HEK293T (cell line): ENCODE measurements around the gene BTBD9.

Experiments used
- CTCF ChIA-PET: fragments of 350-600 bp; formaldehyde crosslinking; extraction: SDS; loops from one replicate; lab custom pipeline; 2021; ENCODE audit warnings: antibody characterized with exemption, inconsistent platforms; lab: Yijun Ruan, JAX
- POLR2A ChIA-PET: fragments of 350-600 bp; formaldehyde crosslinking; extraction: SDS; loops from one replicate; lab custom pipeline; 2020; ENCODE audit warnings: antibody characterized with exemption, inconsistent platforms; lab: Yijun Ruan, JAX
- DNase-seq: peaks from one replicate; pipeline ENCODE4 v3.0.0; 2012; ENCODE audit warnings: mixed read lengths; ENCODE audit errors: extremely low spot score
- ARNT ChIP-seq: fragments of 450-650 bp; IDR thresholded peaks from 2 replicates; pipeline ENCODE4 v1.6.1; 2017; ENCODE audit warnings: mild to moderate bottlenecking
- BHLHE40 ChIP-seq: fragments of 450-650 bp; IDR thresholded peaks from 2 replicates; pipeline ENCODE4 v1.6.1; 2016; ENCODE audit warnings: mild to moderate bottlenecking, moderate library complexity, borderline replicate concordance
- CTBP1 ChIP-seq: fragments of 450-650 bp; IDR thresholded peaks from 2 replicates; pipeline ENCODE4 v1.6.1; 2016; ENCODE audit warnings: borderline replicate concordance
- ELF4 ChIP-seq: fragments of 450-650 bp; IDR thresholded peaks from 2 replicates; pipeline ENCODE4 v1.6.1; 2017; ENCODE audit warnings: antibody characterized with exemption
- FOXA1 ChIP-seq: fragments of 450-650 bp; IDR thresholded peaks from 2 replicates; pipeline ENCODE4 v1.6.1; 2016; ENCODE audit warnings: mild to moderate bottlenecking
- FOXK2 ChIP-seq: fragments of 450-650 bp; IDR thresholded peaks from 2 replicates; pipeline ENCODE4 v1.6.1; 2016; ENCODE audit warnings: mild to moderate bottlenecking
- FOXM1 ChIP-seq: fragments of 450-650 bp; IDR thresholded peaks from 2 replicates; pipeline ENCODE4 v1.6.1; 2017; ENCODE audit warnings: mild to moderate bottlenecking, borderline replicate concordance
- HDGF ChIP-seq: fragments of 450-650 bp; IDR thresholded peaks from 2 replicates; pipeline ENCODE4 v1.6.1; 2017; ENCODE audit warnings: antibody characterized with exemption, borderline replicate concordance
- L3MBTL2 ChIP-seq: fragments of 450-650 bp; conservative IDR thresholded peaks from 2 replicates; pipeline ENCODE4 v1.6.1; 2016; ENCODE audit warnings: mild to moderate bottlenecking
- LEF1 ChIP-seq: fragments of 450-650 bp; IDR thresholded peaks from 2 replicates; pipeline ENCODE4 v1.6.1; 2017; ENCODE audit warnings: mild to moderate bottlenecking, borderline replicate concordance
- NFRKB ChIP-seq: fragments of 450-650 bp; IDR thresholded peaks from 2 replicates; pipeline ENCODE4 v1.6.1; 2016; ENCODE audit warnings: mild to moderate bottlenecking, moderate library complexity
- SP1 ChIP-seq: fragments of 450-650 bp; IDR thresholded peaks from 2 replicates; pipeline ENCODE4 v1.6.1; 2017
- SUZ12 ChIP-seq: fragments of 450-650 bp; IDR thresholded peaks from 2 replicates; pipeline ENCODE4 v1.6.1; 2016; ENCODE audit warnings: mild to moderate bottlenecking
- TARDBP ChIP-seq: fragments of 450-650 bp; IDR thresholded peaks from 2 replicates; pipeline ENCODE4 v1.6.1; 2016
- ZNF384 ChIP-seq: fragments of 450-650 bp; IDR thresholded peaks from 2 replicates; pipeline ENCODE4 v1.6.1; 2016
- TF ChIP-seq, protein P1 (sequence below): fragments of 450-650 bp; IDR thresholded peaks from 2 replicates; pipeline ENCODE4 v1.6.1; 2016

Gene BTBD9

DNA sequence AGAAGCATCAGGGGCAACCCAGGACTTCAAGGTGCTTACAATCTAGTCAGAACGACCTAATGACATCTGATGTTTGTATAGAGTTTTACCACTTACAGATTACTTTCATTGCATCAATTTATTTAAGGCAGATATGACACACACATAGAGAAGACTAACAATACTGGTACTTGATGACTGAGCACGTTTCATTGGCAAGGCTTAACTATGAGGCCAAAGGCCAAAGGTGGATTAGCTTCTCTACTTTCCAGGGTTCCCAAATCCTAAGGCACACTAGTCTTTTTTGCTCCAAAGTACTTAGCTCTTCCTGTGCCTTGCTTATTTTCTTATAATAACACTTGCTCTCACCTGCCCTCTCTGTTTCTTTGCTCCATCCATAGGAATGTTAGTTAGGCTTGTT, 414.0 kb downstream of the BTBD9 start:
- TF ChIP-seq, protein P1, sequence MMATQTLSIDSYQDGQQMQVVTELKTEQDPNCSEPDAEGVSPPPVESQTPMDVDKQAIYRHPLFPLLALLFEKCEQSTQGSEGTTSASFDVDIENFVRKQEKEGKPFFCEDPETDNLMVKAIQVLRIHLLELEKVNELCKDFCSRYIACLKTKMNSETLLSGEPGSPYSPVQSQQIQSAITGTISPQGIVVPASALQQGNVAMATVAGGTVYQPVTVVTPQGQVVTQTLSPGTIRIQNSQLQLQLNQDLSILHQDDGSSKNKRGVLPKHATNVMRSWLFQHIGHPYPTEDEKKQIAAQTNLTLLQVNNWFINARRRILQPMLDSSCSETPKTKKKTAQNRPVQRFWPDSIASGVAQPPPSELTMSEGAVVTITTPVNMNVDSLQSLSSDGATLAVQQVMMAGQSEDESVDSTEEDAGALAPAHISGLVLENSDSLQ, result no peak
- TF ChIP-seq CTBP1, result no peak
- no peak for TF ChIP-seq ARNT
- TF ChIP-seq ZNF384, result no peak
- no peak for TF ChIP-seq BHLHE40
- TF ChIP-seq L3MBTL2, result no peak
- TF ChIP-seq FOXK2, result no peak
- TF ChIP-seq TARDBP, result no peak
- no peak for DNase-seq
- ChIA-PET CTCF (no interaction called here), POLR2A (interaction anchor here (0.5 kb wide), 1 partner anchor 18 kb away, joined by 3 read pairs; no protein-coding TSS in a partner anchor)

DNA sequence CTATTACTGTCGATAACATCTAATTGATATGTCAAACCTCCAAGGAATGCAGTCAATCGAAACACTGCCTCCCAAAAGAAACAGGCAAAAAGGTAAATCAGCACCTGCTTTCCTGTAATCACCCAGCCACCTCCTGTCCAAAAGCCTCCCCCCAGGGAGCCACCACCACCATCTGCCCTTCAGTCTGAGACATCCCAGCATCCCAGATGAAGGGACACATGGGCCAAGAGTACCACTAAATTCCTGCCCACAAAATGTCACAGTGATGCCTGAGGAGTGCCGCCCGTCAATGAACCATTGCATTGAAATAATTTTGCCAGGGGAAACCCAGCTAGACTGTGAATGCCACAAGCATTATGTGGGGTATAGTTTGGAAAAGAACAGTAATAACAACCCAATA, 418.5 kb downstream of the BTBD9 start:
- no peak for DNase-seq
- no peak for TF ChIP-seq TARDBP
- no peak for TF ChIP-seq ARNT
- TF ChIP-seq SP1, result no peak
- TF ChIP-seq, protein P1, result no peak
- no peak for TF ChIP-seq NFRKB
- TF ChIP-seq BHLHE40, result no peak
- TF ChIP-seq LEF1, result no peak
- no peak for TF ChIP-seq ZNF384
- TF ChIP-seq L3MBTL2, result no peak
- no peak for TF ChIP-seq CTBP1
- no peak for TF ChIP-seq FOXK2
- TF ChIP-seq FOXM1, result no peak
- no peak for TF ChIP-seq ELF4
- POLR2A ChIA-PET, result no interaction called here
- CTCF ChIA-PET, result no interaction called here

DNA sequence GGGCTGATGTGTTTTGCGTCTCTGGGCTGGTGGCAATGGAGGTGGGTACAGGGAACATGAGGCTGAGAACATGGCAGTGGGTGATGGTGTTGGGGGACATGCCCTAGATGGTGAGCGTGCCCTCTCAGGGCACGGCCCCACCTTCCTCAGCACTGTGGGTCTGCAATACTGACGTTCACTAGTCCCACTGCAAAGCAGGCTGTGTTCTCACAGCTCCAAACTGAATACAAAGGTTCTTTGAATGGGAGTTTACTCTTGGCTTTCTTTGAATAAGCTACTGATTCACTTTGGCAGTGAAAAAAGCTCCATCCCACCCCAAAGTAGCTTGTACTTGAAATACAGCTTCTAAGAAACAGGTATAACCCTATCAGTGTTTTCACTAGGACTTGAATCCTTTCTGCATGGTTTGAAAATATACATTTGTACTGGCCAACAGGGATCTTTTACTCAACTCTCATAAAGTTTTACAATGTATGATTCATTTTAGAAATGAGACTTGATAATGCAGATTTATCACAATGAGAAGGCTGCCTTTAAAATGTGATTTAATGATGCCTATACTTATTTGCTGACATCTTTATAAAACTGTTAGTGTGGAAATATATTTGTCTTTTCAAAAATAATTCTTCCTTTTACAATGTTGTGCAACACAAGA, 419.5 kb downstream of the BTBD9 start:
- POLR2A ChIA-PET, result no interaction called here

DNA sequence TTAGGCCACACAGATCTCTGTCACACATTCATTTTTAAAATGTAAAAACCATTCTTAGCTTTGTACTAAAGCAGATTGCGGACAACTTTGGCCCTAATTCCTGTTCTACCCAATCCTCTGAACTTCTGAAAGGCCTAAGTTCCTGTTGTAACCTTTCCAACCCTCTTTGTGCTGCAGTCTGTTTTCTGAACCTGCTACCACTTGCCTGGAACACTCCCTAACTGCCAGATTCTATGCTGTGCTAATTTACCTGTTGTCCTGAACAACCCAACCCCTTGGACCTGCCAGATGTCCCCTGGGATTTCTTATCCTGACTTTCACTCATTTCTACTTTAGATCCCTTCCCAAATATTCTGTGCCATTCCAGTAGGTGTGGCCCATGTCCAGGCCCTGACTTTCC, 421.5 kb downstream of the BTBD9 start:
- DNase-seq, result no peak
- POLR2A ChIA-PET, result no interaction called here
- TF ChIP-seq ZNF384 (no peak), FOXK2 (no peak), L3MBTL2 (no peak), ELF4 (no peak), BHLHE40 (no peak), ARNT (no peak), LEF1 (no peak)
- CTCF ChIA-PET, result no interaction called here

More for the DNA sequence above, 419.5 kb downstream of the BTBD9 start:
- DNase-seq, result no peak
- CTCF ChIA-PET, result no interaction called here
- TF ChIP-seq HDGF, result no peak
- no peak for TF ChIP-seq FOXM1
- no peak for TF ChIP-seq BHLHE40
- no peak for TF ChIP-seq FOXA1
- TF ChIP-seq ARNT, result no peak

DNA sequence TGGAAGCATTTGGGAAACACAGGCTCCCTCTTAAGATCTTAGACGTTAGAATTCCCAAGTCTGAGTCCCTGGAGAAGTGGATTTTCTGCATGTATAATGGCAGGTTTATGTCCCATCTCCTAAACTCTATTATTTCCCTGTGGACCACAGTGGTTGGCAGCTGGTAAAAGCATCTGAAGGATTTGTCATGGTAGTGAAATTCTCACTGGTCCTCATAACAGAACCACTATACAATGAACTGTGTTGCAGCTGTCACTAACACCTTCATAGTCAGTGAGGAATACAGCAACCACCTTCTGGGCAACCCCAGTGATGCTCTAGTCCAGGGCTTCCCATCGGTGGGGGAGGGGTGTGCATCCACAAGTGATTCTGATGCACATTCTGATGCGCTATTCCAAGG, 423.3 kb downstream of the BTBD9 start:
- no peak for DNase-seq
- ChIA-PET CTCF (no interaction called here), POLR2A (no interaction called here)
- TF ChIP-seq SUZ12, result no peak
- TF ChIP-seq FOXM1, result no peak
- TF ChIP-seq HDGF, result no peak
- TF ChIP-seq BHLHE40, result no peak
- TF ChIP-seq SP1, result no peak
- TF ChIP-seq FOXA1, result no peak
- TF ChIP-seq, protein P1, result no peak
- TF ChIP-seq CTBP1, result no peak
- no peak for TF ChIP-seq ARNT
- TF ChIP-seq TARDBP, result no peak
- no peak for TF ChIP-seq ELF4
- no peak for TF ChIP-seq ZNF384
- no peak for TF ChIP-seq FOXK2
- TF ChIP-seq LEF1, result no peak
- TF ChIP-seq NFRKB, result no peak
- TF ChIP-seq L3MBTL2, result no peak

DNA sequence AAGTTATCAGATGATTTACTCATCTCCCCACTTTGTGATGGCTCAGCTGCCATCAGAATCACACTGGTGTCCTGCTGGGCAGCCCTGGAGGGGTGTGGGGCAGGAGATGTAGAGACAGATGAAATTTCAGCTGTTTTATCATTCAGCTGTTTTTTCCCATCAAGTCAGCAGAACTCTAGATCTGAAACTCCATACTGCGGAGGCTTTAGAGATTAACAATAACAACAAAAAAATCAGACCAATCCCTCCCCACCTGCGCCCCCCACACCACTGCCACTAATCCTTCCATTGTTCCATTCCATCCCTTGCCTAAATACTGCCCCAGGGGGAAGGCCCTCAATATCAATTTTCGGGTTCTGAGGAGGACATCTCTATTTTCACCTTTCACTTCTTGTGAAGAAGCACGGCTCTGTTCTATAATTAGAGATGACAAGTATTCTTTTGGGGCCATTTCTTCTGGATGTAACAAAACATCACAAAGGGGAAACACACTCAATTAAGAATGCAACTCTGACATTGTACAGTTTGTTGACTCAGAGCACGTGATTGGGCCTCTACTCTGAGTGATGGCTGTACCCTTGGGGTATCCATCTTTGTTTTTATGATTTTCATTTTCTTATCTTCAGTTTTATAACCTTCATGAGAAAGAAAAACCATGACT, 423.9 kb downstream of the BTBD9 start:
- TF ChIP-seq, protein P1, result no peak
- no peak for TF ChIP-seq BHLHE40
- TF ChIP-seq ARNT, result no peak
- no peak for TF ChIP-seq FOXA1
- TF ChIP-seq ELF4, result no peak
- no peak for TF ChIP-seq NFRKB
- no peak for TF ChIP-seq FOXM1
- TF ChIP-seq ZNF384, result no peak
- no peak for TF ChIP-seq CTBP1
- TF ChIP-seq HDGF, result no peak
- no peak for TF ChIP-seq FOXK2
- no peak for TF ChIP-seq L3MBTL2
- no peak for TF ChIP-seq TARDBP
- no peak for TF ChIP-seq SP1
- TF ChIP-seq SUZ12, result no peak
- no peak for TF ChIP-seq LEF1
- POLR2A ChIA-PET, result no interaction called here
- CTCF ChIA-PET, result no interaction called here

More for the DNA sequence above, 423.9 kb downstream of the BTBD9 start:
- no peak for DNase-seq
